ENCODE data around the gene TST. TPM values are rescaled to one million over a fixed set of nuclear protein-coding genes. Genes with fewer than 3 reads are reported as not detected.

TST gene
- polyA plus RNA-seq, 3 donors, result 17.3 to 41.7 (median 34.5) TPM

DNA sequence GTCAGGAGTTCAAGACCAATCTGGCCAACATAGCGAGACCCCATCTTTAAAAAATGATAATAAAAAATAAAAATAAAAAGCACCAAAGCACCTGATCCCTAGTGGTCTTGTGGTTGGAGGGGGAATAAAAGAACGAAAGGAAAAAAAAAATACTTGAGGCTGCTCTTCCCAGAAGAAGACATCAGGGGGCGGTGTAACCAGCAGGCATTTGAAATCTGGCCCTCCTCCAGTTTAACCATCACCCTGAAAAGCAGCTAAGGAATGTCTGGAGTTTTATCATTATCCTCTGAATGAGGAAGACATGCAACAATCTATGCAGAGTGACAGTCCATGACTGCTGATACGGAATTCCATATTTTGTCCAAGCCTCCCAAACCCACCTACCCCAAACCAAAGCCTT, 26.7 kb upstream of the TST start:
- no peak for DNase-seq
- no peaks in the 10 kb centered on the region for H3K27me3 ChIP-seq (ENCODE audit: control insufficient read depth in 2 of 2, insufficient read depth in 2 of 2, low read length in 2 of 2)
- intact Hi-C loops (cut with micrococcal nuclease), result no loop called here
- no peaks in the 10 kb centered on the region for H3K9me3 ChIP-seq (replicated peaks in 1 of 2; ENCODE audit: control insufficient read depth in 1 of 2, insufficient read depth in 1 of 2, low read length in 2 of 2)
- H4K20me1 ChIP-seq (ENCODE audit: insufficient read depth, low read length), result no peaks in the 10 kb centered on the region
- H3K36me3 ChIP-seq (replicated peaks in 1 of 2; ENCODE audit: control insufficient read depth in 1 of 2, insufficient read depth in 2 of 2, low read length in 2 of 2), result no peaks in the 10 kb centered on the region
- WGBS (ENCODE audit: insufficient coverage), result 100% methylated on average over 1 of the region's 4 CpGs
- no peaks in the 10 kb centered on the region for H3K36me3 Mint-ChIP-seq
- no peak overlapping the region for H3K27ac ChIP-seq (ENCODE audit: low read depth in 1 of 2, low read length in 2 of 2)
- peak overlapping the region in 1 of 7 donors; percentile 25 for H3K27ac Mint-ChIP-seq
- no peak overlapping the region for H3K4me2 ChIP-seq (replicated peaks; ENCODE audit: extremely low read depth, low read length, poor library complexity, severe bottlenecking)
- H3K9ac ChIP-seq (ENCODE audit: insufficient read depth, low read length, poor library complexity, severe bottlenecking), result no peak overlapping the region
- no peak overlapping the region for H2AFZ ChIP-seq (ENCODE audit: insufficient read depth, low read depth, low read length, poor library complexity, severe bottlenecking)
- no peaks in the 10 kb centered on the region for H3K79me2 ChIP-seq (ENCODE audit: insufficient read depth, low read length)
- TF ChIP-seq, protein P1, sequence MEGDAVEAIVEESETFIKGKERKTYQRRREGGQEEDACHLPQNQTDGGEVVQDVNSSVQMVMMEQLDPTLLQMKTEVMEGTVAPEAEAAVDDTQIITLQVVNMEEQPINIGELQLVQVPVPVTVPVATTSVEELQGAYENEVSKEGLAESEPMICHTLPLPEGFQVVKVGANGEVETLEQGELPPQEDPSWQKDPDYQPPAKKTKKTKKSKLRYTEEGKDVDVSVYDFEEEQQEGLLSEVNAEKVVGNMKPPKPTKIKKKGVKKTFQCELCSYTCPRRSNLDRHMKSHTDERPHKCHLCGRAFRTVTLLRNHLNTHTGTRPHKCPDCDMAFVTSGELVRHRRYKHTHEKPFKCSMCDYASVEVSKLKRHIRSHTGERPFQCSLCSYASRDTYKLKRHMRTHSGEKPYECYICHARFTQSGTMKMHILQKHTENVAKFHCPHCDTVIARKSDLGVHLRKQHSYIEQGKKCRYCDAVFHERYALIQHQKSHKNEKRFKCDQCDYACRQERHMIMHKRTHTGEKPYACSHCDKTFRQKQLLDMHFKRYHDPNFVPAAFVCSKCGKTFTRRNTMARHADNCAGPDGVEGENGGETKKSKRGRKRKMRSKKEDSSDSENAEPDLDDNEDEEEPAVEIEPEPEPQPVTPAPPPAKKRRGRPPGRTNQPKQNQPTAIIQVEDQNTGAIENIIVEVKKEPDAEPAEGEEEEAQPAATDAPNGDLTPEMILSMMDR (IDR thresholded peaks at IDR 0.05), result peak; percentile 67
- no peaks in the 10 kb centered on the region for H3K9me3 Mint-ChIP-seq
- peaks cover 29% of the 10 kb centered on the region for H3K4me1 Mint-ChIP-seq
- H3K4me1 ChIP-seq (ENCODE audit: control insufficient read depth in 1 of 2, insufficient read depth in 2 of 2, low read length in 2 of 2), result peaks cover 34 to 37% of the 10 kb centered on the region in 2 donors
- H3K27me3 Mint-ChIP-seq (ENCODE audit: low read depth in 3 of 3), result peaks cover 0 to 5% (median 1%) of the 10 kb centered on the region in 3 donors
- H3K4me3 Mint-ChIP-seq, result no peak overlapping the region
- H3K4me3 ChIP-seq (replicated peaks in 1 of 3; ENCODE audit: low read depth in 2 of 3, low read length in 3 of 3), result no peak overlapping the region

DNA sequence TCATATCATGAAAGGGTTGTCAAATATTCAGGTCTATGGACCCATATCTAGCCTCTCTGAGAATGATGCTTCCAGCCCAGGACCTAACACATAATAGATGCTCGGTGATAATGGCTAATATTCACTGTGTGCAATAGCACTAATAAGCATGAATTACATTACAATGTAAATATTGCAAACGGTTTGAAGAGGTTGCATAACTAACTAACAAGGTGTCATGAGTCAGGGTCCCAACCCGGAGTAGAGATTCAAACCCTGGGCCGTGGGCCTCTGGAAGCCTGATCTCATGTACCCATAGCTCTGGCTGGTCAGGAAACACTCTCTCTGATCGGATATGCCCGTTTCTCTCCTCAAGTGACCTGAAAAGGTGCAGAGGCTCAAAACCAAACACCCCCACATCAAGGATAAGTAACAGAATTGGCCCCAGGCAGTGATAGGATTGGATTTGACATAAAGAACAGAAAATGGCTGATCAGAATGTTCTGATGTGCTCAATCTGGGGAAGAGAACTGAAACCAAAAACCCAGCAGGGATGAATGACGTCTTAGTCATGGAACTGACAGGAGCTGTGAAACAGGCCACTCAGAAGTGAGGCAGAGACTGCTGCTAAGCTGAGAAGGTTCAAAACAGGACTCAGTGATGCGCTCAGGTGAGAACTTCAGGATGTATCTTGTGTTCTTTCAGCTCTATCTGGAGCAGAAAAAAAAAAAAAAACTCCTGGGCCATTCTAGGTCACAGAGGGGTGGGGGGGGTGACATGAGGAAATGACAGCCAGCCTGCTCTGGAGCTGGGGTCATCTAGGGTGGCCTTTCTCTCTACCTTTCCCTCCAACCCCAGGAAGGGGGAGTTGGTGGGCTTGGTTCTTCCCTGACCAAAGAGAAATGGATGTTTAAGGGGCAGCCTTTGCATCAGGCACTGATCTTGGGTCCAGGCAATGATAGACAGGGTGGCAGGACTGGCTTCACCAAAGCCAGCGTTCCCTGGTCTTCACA, 25.7 kb upstream of the TST start:
- Mint-ChIP-seq H3K9me3 (no peaks in the 10 kb centered on the region), H3K27me3 (ENCODE audit: low read depth in 3 of 3) (peaks cover 0 to 7% (median 1%) of the 10 kb centered on the region in 3 donors), H3K36me3 (no peaks in the 10 kb centered on the region), H3K4me1 (peaks cover 22% of the 10 kb centered on the region), H3K4me3 (no peak overlapping the region), H3K27ac (peak overlapping the region in 3 of 7 donors; percentile 20 to 70 (median 59))
- H2AFZ ChIP-seq (ENCODE audit: insufficient read depth, low read depth, low read length, poor library complexity, severe bottlenecking), result no peak overlapping the region
- H3K79me2 ChIP-seq (ENCODE audit: insufficient read depth, low read length), result no peaks in the 10 kb centered on the region
- no peak overlapping the region for H3K9ac ChIP-seq (ENCODE audit: insufficient read depth, low read length, poor library complexity, severe bottlenecking)
- no peak overlapping the region for H3K27ac ChIP-seq (ENCODE audit: low read depth in 1 of 2, low read length in 2 of 2)
- no peaks in the 10 kb centered on the region for H3K27me3 ChIP-seq (ENCODE audit: control insufficient read depth in 2 of 2, insufficient read depth in 2 of 2, low read length in 2 of 2)
- H3K4me3 ChIP-seq (replicated peaks in 1 of 3; ENCODE audit: low read depth in 2 of 3, low read length in 3 of 3), result no peak overlapping the region
- H3K4me2 ChIP-seq (replicated peaks; ENCODE audit: extremely low read depth, low read length, poor library complexity, severe bottlenecking), result no peak overlapping the region
- no peaks in the 10 kb centered on the region for H3K9me3 ChIP-seq (replicated peaks in 1 of 2; ENCODE audit: control insufficient read depth in 1 of 2, insufficient read depth in 1 of 2, low read length in 2 of 2)
- peak in 2 of 3 donors; percentile 26 to 52 for DNase-seq
- H3K4me1 ChIP-seq (ENCODE audit: control insufficient read depth in 1 of 2, insufficient read depth in 2 of 2, low read length in 2 of 2), result peaks cover 24 to 26% of the 10 kb centered on the region in 2 donors
- TF ChIP-seq, protein P1 (IDR thresholded peaks at IDR 0.05), result no peak
- 37% methylated on average over 4 of the region's 9 CpGs for WGBS (ENCODE audit: insufficient coverage)
- intact Hi-C loops (cut with micrococcal nuclease), result no loop called here
- H4K20me1 ChIP-seq (ENCODE audit: insufficient read depth, low read length), result no peaks in the 10 kb centered on the region
- no peaks in the 10 kb centered on the region for H3K36me3 ChIP-seq (replicated peaks in 1 of 2; ENCODE audit: control insufficient read depth in 1 of 2, insufficient read depth in 2 of 2, low read length in 2 of 2)

Measured in CD14-positive monocyte (primary cell).